Hepatocyte (in vitro differentiated cells): ENCODE data around the gene PPFIBP2. TPM values are rescaled to one million over a fixed set of nuclear protein-coding genes. Genes with fewer than 3 reads are reported as not detected.

Experiments
- DNase-seq: peaks from one replicate; pipeline ENCODE4 v3.0.0-alpha.2; 2016; ENCODE audit warnings: low spot score
- H2AFZ ChIP-seq: fragments of 200-600 bp; sonication (generic); 2 replicates; pipeline ENCODE4 v1.6.0; 2016; ENCODE audit warnings: antibody characterized with exemption, mild to moderate bottlenecking
- H3K27ac ChIP-seq: fragments of 200-600 bp; sonication (generic); 2 replicates; pipeline ENCODE4 v1.5.1; 2016; ENCODE audit warnings: mild to moderate bottlenecking
- H3K27me3 ChIP-seq: fragments of 200-600 bp; sonication (generic); 2 replicates; pipeline ENCODE4 v1.6.1; 2016
- H3K36me3 ChIP-seq: fragments of 200-600 bp; sonication (generic); replicated peaks from 2 replicates; pipeline ENCODE4 v1.5.1; 2016; ENCODE audit warnings: low read depth; ENCODE audit not compliant: insufficient read depth
- H3K4me1 ChIP-seq: fragments of 200-600 bp; sonication (generic); 2 replicates; pipeline ENCODE4 v1.5.1; 2016; ENCODE audit warnings: mild to moderate bottlenecking, moderate library complexity; ENCODE audit not compliant: insufficient read depth
- H3K4me2 ChIP-seq: fragments of 200-600 bp; sonication (generic); 2 replicates; pipeline ENCODE4 v1.6.0; 2016
- H3K4me3 ChIP-seq: fragments of 200-600 bp; sonication (generic); 2 replicates; pipeline ENCODE4 v1.5.1; 2016; ENCODE audit warnings: mild to moderate bottlenecking
- H3K79me2 ChIP-seq: fragments of 200-600 bp; sonication (generic); 2 replicates; pipeline ENCODE4 v1.6.0; 2017; ENCODE audit warnings: mild to moderate bottlenecking
- H3K9me2 ChIP-seq: fragments of 200-600 bp; sonication (generic); replicated peaks from 2 replicates; pipeline ENCODE4 v1.6.0; 2017; ENCODE audit warnings: mild to moderate bottlenecking; ENCODE audit not compliant: insufficient read depth
- H3K9me3 ChIP-seq: fragments of 200-600 bp; sonication (generic); 2 replicates; pipeline ENCODE4 v1.5.1; 2016; ENCODE audit warnings: low read depth, mild to moderate bottlenecking
- H4K20me1 ChIP-seq: fragments of 200-600 bp; sonication (generic); 2 replicates; pipeline ENCODE4 v1.6.0; 2016; ENCODE audit warnings: mild to moderate bottlenecking; ENCODE audit not compliant: insufficient read depth, poor library complexity, severe bottlenecking
- EZH2 ChIP-seq: fragments of 200-600 bp; sonication (generic); IDR thresholded peaks from 2 replicates; pipeline ENCODE4 v1.6.1; 2016; ENCODE audit warnings: antibody characterized with exemption, mild to moderate bottlenecking, borderline replicate concordance
- EZH2phosphoT487 ChIP-seq: fragments of 200-600 bp; sonication (generic); IDR thresholded peaks from one replicate; pipeline ENCODE4 v1.6.1; 2018; ENCODE audit warnings: antibody characterized with exemption, mild to moderate bottlenecking, low read depth, moderate library complexity; ENCODE audit not compliant: unreplicated experiment, severe bottlenecking
- WGBS: methylation state at CpG from one replicate; pipeline ENCODE4 v1.1.6; 2016; ENCODE audit warnings: low lambda C conversion rate; ENCODE audit errors: missing lambda C conversion rate; 5-methylcytosine and 5-hydroxymethylcytosine counted together
- polyA plus RNA-seq: library from polyadenylated mRNA; unstranded; fragments of >200 nt; fragmentation: Nextera tagmentation; extraction: Ambion mirVana; gene quantifications from 2 replicates; pipeline ENCODE4 v1.2.1, GENCODE V29; 2016
- total RNA-seq: library from RNA; depleted of rRNA; stranded (reverse); fragments of >200 nt; gene quantifications from 2 replicates; pipeline ENCODE4 v1.2.3, GENCODE V29; 2014
- TF ChIP-seq, protein P1 (sequence below): fragments of 200-600 bp; sonication (generic); IDR thresholded peaks from 2 replicates; pipeline ENCODE4 v1.5.1; 2016; ENCODE audit warnings: antibody characterized with exemption, mild to moderate bottlenecking; ENCODE audit not compliant: poor library complexity

PPFIBP2 gene
- total and polyA plus RNA-seq, 2 experiments from 2014 or later: 33.9 to 55.8 TPM

DNA sequence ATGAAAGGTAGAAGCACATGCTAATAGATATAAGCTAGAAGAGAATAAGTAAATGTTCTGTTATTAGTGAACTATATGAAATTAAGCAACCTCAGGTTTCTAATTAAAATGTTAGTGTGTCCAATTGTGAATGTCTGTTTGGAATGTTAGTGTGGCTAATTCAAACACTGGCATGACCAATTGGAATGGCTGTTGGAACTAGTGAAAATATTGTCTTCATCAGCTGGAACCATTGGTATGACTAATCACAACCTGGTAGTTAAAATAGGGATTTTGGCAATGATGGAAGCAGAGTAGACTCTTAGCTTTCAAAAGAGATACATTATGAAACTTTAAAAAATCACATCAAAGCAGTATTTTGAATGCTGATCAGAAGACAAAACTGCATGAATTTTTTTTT, 92.7 kb downstream of the PPFIBP2 start:
- H3K36me3 ChIP-seq: no peaks in the 10 kb centered on the region
- no peaks in the 10 kb centered on the region for H3K9me3 ChIP-seq
- H3K9me2 ChIP-seq: no peaks in the 10 kb centered on the region
- no peaks in the 10 kb centered on the region for H3K27me3 ChIP-seq
- no peaks in the 10 kb centered on the region for H4K20me1 ChIP-seq
- H3K27ac ChIP-seq: peak overlapping the region; percentile 87
- H2AFZ ChIP-seq: no peak overlapping the region
- no peak for DNase-seq
- H3K79me2 ChIP-seq: peaks cover 32% of the 10 kb centered on the region
- peak overlapping the region; percentile 26 for H3K4me3 ChIP-seq
- no peak for TF ChIP-seq EZH2phosphoT487
- H3K4me2 ChIP-seq: peak overlapping the region; percentile 64
- peaks cover 46% of the 10 kb centered on the region for H3K4me1 ChIP-seq

DNA sequence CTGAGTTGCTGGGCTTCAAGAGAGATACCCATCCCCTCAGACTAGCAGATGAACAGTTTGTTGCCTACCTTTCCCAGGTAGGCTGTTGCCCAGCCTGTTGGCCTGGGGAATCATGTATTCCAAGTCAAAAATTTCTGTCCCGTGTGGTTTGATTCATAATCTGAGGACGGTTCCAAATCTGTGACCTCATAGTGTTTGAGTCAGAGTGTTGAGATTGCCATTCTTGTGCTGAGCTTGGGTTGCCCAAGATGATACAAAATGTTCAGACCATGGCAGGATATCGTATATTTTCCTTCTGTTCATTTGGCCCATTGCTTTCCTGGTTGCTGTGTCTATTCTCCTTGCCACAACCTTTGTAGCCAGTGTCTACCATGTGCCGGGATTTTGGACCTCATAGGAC, 95.2 kb downstream of the PPFIBP2 start:
- no peaks in the 10 kb centered on the region for H3K9me2 ChIP-seq
- peaks cover 35% of the 10 kb centered on the region for H3K79me2 ChIP-seq
- no peak for DNase-seq
- peaks cover 55% of the 10 kb centered on the region for H3K4me1 ChIP-seq
- WGBS: 91% methylated on average over 4 of the region's 4 CpGs
- H3K4me3 ChIP-seq: no peak overlapping the region
- no peaks in the 10 kb centered on the region for H3K9me3 ChIP-seq
- peak overlapping the region; percentile 64 for H3K4me2 ChIP-seq
- no peak for TF ChIP-seq EZH2phosphoT487
- TF ChIP-seq, protein P1, sequence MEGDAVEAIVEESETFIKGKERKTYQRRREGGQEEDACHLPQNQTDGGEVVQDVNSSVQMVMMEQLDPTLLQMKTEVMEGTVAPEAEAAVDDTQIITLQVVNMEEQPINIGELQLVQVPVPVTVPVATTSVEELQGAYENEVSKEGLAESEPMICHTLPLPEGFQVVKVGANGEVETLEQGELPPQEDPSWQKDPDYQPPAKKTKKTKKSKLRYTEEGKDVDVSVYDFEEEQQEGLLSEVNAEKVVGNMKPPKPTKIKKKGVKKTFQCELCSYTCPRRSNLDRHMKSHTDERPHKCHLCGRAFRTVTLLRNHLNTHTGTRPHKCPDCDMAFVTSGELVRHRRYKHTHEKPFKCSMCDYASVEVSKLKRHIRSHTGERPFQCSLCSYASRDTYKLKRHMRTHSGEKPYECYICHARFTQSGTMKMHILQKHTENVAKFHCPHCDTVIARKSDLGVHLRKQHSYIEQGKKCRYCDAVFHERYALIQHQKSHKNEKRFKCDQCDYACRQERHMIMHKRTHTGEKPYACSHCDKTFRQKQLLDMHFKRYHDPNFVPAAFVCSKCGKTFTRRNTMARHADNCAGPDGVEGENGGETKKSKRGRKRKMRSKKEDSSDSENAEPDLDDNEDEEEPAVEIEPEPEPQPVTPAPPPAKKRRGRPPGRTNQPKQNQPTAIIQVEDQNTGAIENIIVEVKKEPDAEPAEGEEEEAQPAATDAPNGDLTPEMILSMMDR: no peak
- no peak for TF ChIP-seq EZH2
- no peaks in the 10 kb centered on the region for H4K20me1 ChIP-seq
- H2AFZ ChIP-seq: no peak overlapping the region
- no peak overlapping the region for H3K27ac ChIP-seq
- no peaks in the 10 kb centered on the region for H3K36me3 ChIP-seq
- no peaks in the 10 kb centered on the region for H3K27me3 ChIP-seq

DNA sequence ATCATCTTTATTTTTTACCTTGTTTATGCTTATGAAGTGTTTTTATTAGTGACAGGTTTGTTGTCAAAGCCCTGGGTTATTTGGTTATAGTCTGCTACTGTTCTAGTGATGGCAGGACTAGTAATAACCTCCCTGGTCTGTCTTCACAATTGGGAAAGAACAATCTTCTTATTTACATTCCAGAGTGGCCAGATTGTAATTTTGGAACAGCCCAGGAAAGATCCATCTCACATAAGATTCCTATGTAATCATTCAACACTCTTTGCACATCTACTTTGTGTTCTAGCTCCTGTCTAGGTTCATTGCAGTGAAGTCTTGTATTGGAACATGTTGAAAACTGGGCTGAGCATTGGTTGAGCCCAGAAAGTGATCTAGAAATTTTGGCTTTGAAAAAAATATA, 95.7 kb downstream of the PPFIBP2 start:
- Histone ChIP-seq H4K20me1 (no peaks in the 10 kb centered on the region), H3K4me2 (no peak overlapping the region), H3K27me3 (no peaks in the 10 kb centered on the region), H3K9me2 (no peaks in the 10 kb centered on the region), H3K36me3 (no peaks in the 10 kb centered on the region), H3K27ac (no peak overlapping the region), H3K4me3 (no peak overlapping the region), H2AFZ (no peak overlapping the region), H3K4me1 (peaks cover 50% of the 10 kb centered on the region), H3K9me3 (no peaks in the 10 kb centered on the region), H3K79me2 (peaks cover 40% of the 10 kb centered on the region)
- DNase-seq: no peak
- TF ChIP-seq EZH2phosphoT487 (no peak), EZH2 (no peak)
- TF ChIP-seq, protein P1: no peak

DNA sequence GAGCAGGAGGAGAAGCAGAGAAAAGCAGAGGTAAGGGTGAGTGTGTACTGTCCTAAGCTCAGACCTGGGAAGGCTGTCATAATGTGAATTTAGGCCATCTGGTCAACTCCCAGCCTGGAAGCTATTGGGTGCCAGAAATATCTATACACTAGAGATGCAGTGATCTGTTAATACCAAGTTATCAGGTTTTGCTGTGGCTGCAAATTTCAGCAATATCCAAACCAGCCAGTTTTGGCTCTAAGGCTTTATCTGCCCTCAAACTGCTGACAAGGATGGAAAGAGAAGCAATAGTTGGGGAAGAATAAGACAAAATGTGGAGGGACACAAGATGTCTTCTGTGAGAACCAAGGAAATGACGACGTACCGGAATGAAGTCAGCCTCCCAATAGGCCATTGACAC, 96.6 kb downstream of the PPFIBP2 start:
- Histone ChIP-seq H3K4me1 (peaks cover 41% of the 10 kb centered on the region), H3K4me2 (no peak overlapping the region), H3K27me3 (no peaks in the 10 kb centered on the region), H3K9me3 (no peaks in the 10 kb centered on the region), H3K9me2 (no peaks in the 10 kb centered on the region), H2AFZ (no peak overlapping the region), H3K27ac (no peak overlapping the region), H3K36me3 (no peaks in the 10 kb centered on the region), H3K79me2 (peaks cover 46% of the 10 kb centered on the region), H3K4me3 (no peak overlapping the region), H4K20me1 (no peaks in the 10 kb centered on the region)
- DNase-seq: no peak
- 92% methylated on average over 3 of the region's 3 CpGs for WGBS
- no peak for TF ChIP-seq EZH2phosphoT487
- no peak for TF ChIP-seq EZH2
- TF ChIP-seq, protein P1: no peak
